Right hindlimb (tissue), 1 donor: ENCODE results near the gene CKAP4.
A peak's percentile ranks its signal among the peaks of the same experiment; 100 is the strongest.

Experiments
- DNase-seq: peaks from one replicate; pipeline ENCODE4 v3.0.0-alpha.2; 2018

Gene CKAP4

DNA sequence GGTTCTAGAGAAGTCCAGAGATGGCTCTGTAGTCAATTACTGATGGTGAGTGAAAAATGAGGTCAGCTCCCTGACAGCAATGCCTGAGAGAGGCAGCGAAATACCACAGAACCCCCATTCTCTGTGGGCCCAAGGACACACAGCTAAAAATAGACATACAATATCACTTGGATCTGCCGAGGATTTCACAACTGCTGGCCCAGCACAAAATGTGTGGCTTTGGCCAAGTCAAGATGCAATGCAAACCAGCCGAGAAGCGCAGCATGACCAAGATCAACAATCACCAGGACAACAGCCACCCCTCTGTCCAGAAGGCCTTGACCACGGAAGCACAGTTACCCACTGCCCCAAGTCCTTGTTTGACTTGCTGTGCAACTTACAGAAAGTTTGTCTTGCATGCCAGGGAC lies 52.2 kb downstream of the CKAP4 start:
- DNase-seq = peak; percentile 65

GRCh38 chr12:106194351-106194750 lies 53.5 kb downstream of the CKAP4 start:
- DNase-seq = no peak

GRCh38 chr12:106193394-106194215 lies 54.2 kb downstream of the CKAP4 start:
- no peak for DNase-seq

GRCh38 chr12:106192659-106193393 lies 55.0 kb downstream of the CKAP4 start:
- no peak for DNase-seq

- DNase-seq = no peak
These were observed 57.2 kb downstream of the CKAP4 start for GRCh38 chr12:106190581-106190980.

GRCh38 chr12:106189341-106189740 lies 58.5 kb downstream of the CKAP4 start:
- no peak for DNase-seq

DNA sequence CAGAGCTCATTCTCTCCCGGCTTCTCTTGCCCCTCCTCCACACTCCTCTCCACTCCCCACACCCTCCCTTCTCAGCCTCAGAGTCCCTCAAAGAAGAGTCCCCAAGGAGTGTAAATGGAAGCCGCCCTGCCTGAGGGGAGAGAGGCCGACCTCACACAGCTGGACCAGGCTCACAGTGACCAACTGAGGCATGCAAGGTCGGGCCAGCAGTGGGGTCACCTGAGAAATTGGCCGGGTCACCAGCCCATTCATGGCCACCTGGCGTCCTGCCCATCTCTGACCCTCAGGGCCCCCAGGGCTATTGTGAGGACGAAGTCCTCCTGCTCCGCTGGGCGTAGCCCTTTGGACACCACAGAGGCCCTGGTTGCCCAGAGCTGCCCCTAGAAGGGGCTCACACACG lies 59.6 kb downstream of the CKAP4 start:
- DNase-seq = no peak
